Peyer's patch (tissue), 4 donors: ENCODE measurements around the gene AMIGO1. TPM values are rescaled to one million over a fixed set of nuclear protein-coding genes. Genes with fewer than 3 reads are reported as not detected.
"Not testable (repeated sequence)": the region's sequence is repeated elsewhere in the genome, so short reads cannot be mapped to it uniquely, and the experiment has no call there.

Experiments used
- DNase-seq, 3 donors: peaks; one replicate each; pipeline ENCODE4 v3.0.0-alpha.2; 2017 to 2019
- H3K27ac ChIP-seq, 4 donors: fragments of 200-600 bp; sonication (generic); one replicate each; pipeline ENCODE4 v1.5.1; 2016 to 2019
- H3K27me3 ChIP-seq, 2 donors: fragments of 200-600 bp; sonication (generic); one replicate each; pipeline ENCODE4 v1.5.1; 2019
- H3K36me3 ChIP-seq, 3 donors: fragments of 200-600 bp; sonication (generic); one replicate each; pipeline ENCODE4 v1.5.1; 2016 to 2019
- H3K4me1 ChIP-seq, 4 donors: fragments of 200-600 bp; sonication (generic); one replicate each; pipeline ENCODE4 v1.5.1; 2016 to 2019
- H3K4me3 ChIP-seq, 4 donors: fragments of 200-600 bp; sonication (generic); 1 replicate in 3 of 4; 2 replicates in 1 of 4; pipeline ENCODE4 v1.5.1; 2016 to 2019; ENCODE audit warnings: mild to moderate bottlenecking in 1 of 4
- H3K9me3 ChIP-seq, 4 donors: fragments of 200-600 bp; sonication (generic); one replicate each; pipeline ENCODE4 v1.5.1; 2016 to 2019; ENCODE audit warnings: mild to moderate bottlenecking in 1 of 4
- POLR2A ChIP-seq, 2 donors: fragments of 450-650 bp; IDR thresholded peaks; one replicate each; pipeline ENCODE4 v1.5.1; 2017; ENCODE audit warnings: antibody characterized with exemption in 2 of 2, mild to moderate bottlenecking in 2 of 2, moderate library complexity in 2 of 2
- total RNA-seq, 4 donors: library from RNA; depleted of rRNA; stranded (reverse); fragments of >200 nt; gene quantifications; one replicate each; pipeline ENCODE4 v1.1.0, GENCODE V29; 2016
- TF ChIP-seq, protein P1 (sequence below), 6 experiments: fragments of 450-650 bp in 4 of 6; fragments of 200-600 bp in 2 of 6; sonication (generic) in 1 of 6; IDR thresholded peaks; one replicate each; pipeline ENCODE4 v1.5.1; 2017 to 2019; ENCODE audit warnings: antibody characterized with exemption in 6 of 6, mild to moderate bottlenecking in 3 of 6, moderate library complexity in 1 of 6

The AMIGO1 gene
- total RNA-seq, 4 donors from 2014 or later, result 2.5 to 7.4 (median 5.0) TPM

DNA sequence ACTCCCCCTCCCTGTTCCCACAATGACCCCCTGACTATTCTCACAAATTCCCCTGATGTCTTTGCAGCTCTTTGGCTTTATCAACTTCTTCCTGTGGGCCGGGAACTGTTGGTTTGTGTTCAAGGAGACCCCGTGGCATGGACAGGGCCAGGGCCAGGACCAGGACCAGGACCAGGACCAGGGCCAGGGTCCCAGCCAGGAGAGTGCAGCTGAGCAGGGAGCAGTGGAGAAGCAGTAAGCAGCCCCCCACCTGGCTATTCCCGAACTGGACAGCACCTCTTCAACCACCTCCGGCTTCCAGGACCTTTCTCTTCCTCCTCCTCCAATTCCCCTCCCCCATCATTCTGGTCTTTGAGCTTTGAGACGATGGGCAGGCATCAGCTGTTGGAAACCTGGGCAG is 30.2 kb downstream of the AMIGO1 start:
- DNase-seq, result no peak
- H3K27ac ChIP-seq, result no peak overlapping the region
- H3K36me3 ChIP-seq, result no peaks in the 10 kb centered on the region
- H3K9me3 ChIP-seq, result no peaks in the 10 kb centered on the region
- no peaks in the 10 kb centered on the region for H3K27me3 ChIP-seq
- TF ChIP-seq, protein P1, sequence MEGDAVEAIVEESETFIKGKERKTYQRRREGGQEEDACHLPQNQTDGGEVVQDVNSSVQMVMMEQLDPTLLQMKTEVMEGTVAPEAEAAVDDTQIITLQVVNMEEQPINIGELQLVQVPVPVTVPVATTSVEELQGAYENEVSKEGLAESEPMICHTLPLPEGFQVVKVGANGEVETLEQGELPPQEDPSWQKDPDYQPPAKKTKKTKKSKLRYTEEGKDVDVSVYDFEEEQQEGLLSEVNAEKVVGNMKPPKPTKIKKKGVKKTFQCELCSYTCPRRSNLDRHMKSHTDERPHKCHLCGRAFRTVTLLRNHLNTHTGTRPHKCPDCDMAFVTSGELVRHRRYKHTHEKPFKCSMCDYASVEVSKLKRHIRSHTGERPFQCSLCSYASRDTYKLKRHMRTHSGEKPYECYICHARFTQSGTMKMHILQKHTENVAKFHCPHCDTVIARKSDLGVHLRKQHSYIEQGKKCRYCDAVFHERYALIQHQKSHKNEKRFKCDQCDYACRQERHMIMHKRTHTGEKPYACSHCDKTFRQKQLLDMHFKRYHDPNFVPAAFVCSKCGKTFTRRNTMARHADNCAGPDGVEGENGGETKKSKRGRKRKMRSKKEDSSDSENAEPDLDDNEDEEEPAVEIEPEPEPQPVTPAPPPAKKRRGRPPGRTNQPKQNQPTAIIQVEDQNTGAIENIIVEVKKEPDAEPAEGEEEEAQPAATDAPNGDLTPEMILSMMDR (IDR thresholded peaks at IDR 0.05), result no peak
- TF ChIP-seq POLR2A (IDR thresholded peaks at IDR 0.05), result no peak
- no peak overlapping the region for H3K4me3 ChIP-seq
- peaks cover 0 to 7% (median 2%) of the 10 kb centered on the region in 4 donors for H3K4me1 ChIP-seq

DNA sequence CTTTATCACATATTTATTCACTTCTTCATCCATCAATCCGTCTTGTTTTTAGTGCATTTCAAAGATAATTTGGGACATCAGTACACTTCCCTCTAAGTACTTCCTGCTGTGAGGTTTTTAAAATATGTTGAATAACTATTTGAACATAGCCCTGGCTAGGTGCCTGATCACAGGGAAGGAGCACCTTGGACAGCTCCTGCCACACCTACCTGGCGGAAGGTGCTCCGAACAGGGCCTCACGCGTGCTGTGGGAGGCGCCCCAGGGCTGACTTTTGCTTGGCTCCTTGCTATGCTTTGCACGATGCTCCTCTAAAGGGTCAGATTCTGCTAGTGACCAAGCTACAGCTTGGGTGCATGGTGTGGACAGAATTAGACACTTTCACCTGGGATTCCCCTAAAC is 30.7 kb downstream of the AMIGO1 start:
- no peak for TF ChIP-seq POLR2A (IDR thresholded peaks at IDR 0.05)
- TF ChIP-seq, protein P1 (IDR thresholded peaks at IDR 0.05), result no peak
- no peak overlapping the region for H3K27ac ChIP-seq
- no peaks in the 10 kb centered on the region for H3K27me3 ChIP-seq
- H3K9me3 ChIP-seq, result no peaks in the 10 kb centered on the region
- peaks cover 0 to 7% (median 1%) of the 10 kb centered on the region in 4 donors for H3K4me1 ChIP-seq
- no peak for DNase-seq
- H3K4me3 ChIP-seq, result no peak overlapping the region
- H3K36me3 ChIP-seq, result no peaks in the 10 kb centered on the region

DNA sequence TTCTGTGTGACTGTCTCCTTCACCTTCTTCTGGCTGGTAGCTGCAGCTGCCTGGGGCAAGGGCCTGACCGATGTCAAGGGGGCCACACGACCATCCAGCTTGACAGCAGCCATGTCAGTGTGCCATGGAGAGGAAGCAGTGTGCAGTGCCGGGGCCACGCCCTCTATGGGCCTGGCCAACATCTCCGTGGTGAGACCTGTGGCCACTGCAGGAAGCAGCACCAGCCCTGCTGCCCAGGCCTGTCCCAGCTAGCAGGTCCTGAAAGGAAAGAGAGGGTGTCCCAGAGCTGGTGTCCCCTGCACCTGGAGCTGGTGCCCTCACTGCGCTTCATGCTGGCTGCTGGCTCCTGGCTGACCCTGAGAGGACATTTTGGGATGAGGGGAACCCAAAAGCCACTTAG is 31.7 kb downstream of the AMIGO1 start:
- Histone ChIP-seq H3K4me1 (peaks cover 0 to under 1% (median under 1%) of the 10 kb centered on the region in 4 donors), H3K36me3 (no peaks in the 10 kb centered on the region), H3K27me3 (no peaks in the 10 kb centered on the region), H3K27ac (no peak overlapping the region), H3K9me3 (no peaks in the 10 kb centered on the region), H3K4me3 (no peak overlapping the region)
- no peak for DNase-seq
- no peak for TF ChIP-seq POLR2A (IDR thresholded peaks at IDR 0.05)
- TF ChIP-seq, protein P1 (IDR thresholded peaks at IDR 0.05), result no peak

DNA sequence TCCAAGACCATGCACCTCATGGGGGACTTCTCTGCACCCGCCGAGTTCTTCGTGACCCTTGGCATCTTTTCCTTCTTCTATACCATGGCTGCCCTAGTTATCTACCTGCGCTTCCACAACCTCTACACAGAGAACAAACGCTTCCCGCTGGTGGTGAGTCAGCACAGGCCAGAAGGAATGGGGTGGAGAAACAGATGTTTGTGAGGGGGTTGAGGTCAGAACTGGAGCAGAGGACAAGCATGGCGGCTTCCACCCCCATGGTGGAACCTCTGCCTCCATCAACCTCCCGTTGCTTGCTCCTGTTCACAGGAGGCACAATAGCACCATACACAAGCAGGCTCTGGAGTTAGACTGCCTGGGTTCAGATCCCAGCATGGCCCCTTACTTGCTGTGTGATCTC is 32.7 kb downstream of the AMIGO1 start:
- H3K4me1 ChIP-seq, result no peaks in the 10 kb centered on the region
- DNase-seq, result no peak
- no peaks in the 10 kb centered on the region for H3K27me3 ChIP-seq
- H3K36me3 ChIP-seq, result no peaks in the 10 kb centered on the region
- no peak overlapping the region for H3K27ac ChIP-seq
- H3K9me3 ChIP-seq, result no peaks in the 10 kb centered on the region
- no peak for TF ChIP-seq POLR2A (IDR thresholded peaks at IDR 0.05)
- TF ChIP-seq, protein P1 (IDR thresholded peaks at IDR 0.05), result no peak
- no peak overlapping the region for H3K4me3 ChIP-seq

DNA sequence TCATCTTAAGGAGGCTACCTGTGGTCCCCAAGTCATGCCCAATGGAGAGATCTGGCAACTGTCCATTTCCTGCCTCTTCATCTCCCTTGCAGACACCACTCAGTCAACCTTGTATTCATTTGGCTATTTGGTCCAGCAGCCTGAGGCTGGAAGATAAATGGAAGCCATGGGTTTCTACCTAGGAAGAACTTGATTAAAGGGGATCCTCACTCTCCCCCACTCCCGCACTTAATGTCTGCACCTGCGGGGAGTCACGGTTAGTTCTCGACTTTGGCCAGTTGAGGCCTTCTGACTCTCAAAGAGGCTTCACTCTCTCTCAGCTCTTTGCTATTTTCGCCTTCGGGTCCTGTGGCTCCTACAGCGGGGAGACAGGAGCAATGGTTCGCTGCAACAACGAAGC is 34.3 kb downstream of the AMIGO1 start:
- no peak for DNase-seq
- Histone ChIP-seq H3K27ac (no peak overlapping the region), H3K4me3 (no peak overlapping the region), H3K4me1 (no peaks in the 10 kb centered on the region), H3K27me3 (peaks cover 0 to under 1% of the 10 kb centered on the region in 2 donors), H3K36me3 (no peaks in the 10 kb centered on the region), H3K9me3 (no peaks in the 10 kb centered on the region)
- TF ChIP-seq, protein P1 (IDR thresholded peaks at IDR 0.05), result no peak
- no peak for TF ChIP-seq POLR2A (IDR thresholded peaks at IDR 0.05)

DNA sequence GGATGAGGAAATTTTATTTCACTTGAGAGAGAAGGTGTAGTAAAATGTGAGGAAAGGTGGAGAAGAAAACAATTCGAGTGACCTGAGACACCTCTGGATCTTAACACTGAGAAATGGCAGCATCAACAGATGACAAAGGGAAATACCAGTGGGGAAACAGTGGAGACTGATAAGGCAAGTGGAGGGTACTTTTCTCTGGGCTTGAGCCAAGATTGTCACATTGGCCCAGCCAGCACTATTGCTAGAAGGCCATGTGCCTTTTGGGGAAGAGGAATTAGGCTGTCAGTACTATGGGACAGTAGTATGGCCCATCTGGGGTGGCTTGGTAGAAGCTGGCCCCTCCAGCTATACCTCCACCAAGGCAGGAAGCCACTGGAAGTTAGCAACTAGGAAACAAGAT is 34.8 kb downstream of the AMIGO1 start:
- TF ChIP-seq, protein P1 (IDR thresholded peaks at IDR 0.05), result no peak
- TF ChIP-seq POLR2A (IDR thresholded peaks at IDR 0.05), result no peak
- Histone ChIP-seq H3K9me3 (no peaks in the 10 kb centered on the region), H3K27ac (no peak overlapping the region), H3K27me3 (peaks cover 0 to 6% of the 10 kb centered on the region in 2 donors), H3K4me3 (no peak overlapping the region), H3K36me3 (no peaks in the 10 kb centered on the region), H3K4me1 (no peaks in the 10 kb centered on the region)
- no peak for DNase-seq

DNA sequence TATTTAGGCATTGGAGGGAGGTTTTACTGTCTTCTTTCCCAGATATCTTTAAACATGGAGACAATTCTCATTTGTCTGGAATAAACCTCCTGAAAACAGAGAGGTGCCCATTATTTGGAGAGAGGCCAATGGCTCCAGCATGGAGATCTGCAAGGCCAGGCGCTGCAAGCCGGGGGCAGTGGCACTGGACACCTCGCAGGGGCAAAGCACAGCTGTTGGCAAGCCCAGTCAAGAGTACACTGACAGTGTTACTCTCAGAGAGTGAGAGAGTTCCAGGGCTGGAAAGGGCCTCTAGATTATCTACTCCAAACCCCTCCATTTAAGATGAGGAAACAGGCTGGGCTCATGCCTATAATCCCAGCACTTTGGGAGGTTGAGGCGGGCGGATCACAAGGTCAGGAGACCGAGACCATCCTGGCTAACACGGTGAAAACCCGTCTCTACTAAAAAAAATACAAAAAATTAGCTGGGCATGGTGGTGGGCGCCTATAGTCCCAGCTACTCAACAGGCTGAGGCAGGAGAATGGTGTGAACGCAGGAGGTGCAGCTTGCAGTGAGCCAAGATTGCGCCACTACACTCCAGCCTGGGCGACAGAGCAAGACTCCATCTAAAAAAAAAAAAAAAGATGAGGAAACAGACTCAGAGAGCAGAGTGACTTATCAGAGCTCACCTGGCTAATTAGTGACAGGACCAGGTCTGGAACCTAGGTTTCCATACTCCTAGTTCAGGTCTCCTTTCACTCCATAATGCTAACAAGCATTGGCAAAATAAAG is 36.1 kb downstream of the AMIGO1 start:
- not testable (repeated sequence) for H3K4me1 ChIP-seq, H3K4me3 ChIP-seq, DNase-seq, H3K9me3 ChIP-seq, H3K27ac ChIP-seq, H3K36me3 ChIP-seq, H3K27me3 ChIP-seq
